Endodermal cell (in vitro differentiated cells): ENCODE results near the gene NRXN3. TPM values are rescaled to one million over a fixed set of nuclear protein-coding genes. Genes with fewer than 3 reads are reported as not detected.

Source experiments
- DNase-seq: peaks from one replicate; pipeline ENCODE4 v3.0.0-alpha.2; 2017
- H3K27ac ChIP-seq: 2 replicates; pipeline ENCODE4 v1.5.1; 2013; ENCODE audit warnings: mild to moderate bottlenecking, low read depth, low read length, moderate library complexity
- H3K27me3 ChIP-seq: 2 replicates; pipeline ENCODE4 v1.6.1; 2013; ENCODE audit warnings: mild to moderate bottlenecking, low read length, moderate library complexity; ENCODE audit not compliant: insufficient read depth, control insufficient read depth, poor library complexity, severe bottlenecking
- H3K36me3 ChIP-seq: 2 replicates; pipeline ENCODE4 v1.7.0; 2013; ENCODE audit warnings: mild to moderate bottlenecking, low read length, moderate library complexity; ENCODE audit not compliant: control insufficient read depth, insufficient read depth
- H3K4me1 ChIP-seq: one replicate; pipeline ENCODE4 v1.7.0; 2013; ENCODE audit warnings: low read length; ENCODE audit not compliant: control insufficient read depth, insufficient read depth
- H3K4me3 ChIP-seq: 2 replicates; pipeline ENCODE4 v1.5.1; 2013; ENCODE audit warnings: mild to moderate bottlenecking, low read length, moderate library complexity
- H3K9ac ChIP-seq: 2 replicates; pipeline ENCODE4 v1.6.1; 2013; ENCODE audit warnings: mild to moderate bottlenecking, low read length, moderate library complexity; ENCODE audit not compliant: poor library complexity, severe bottlenecking; ENCODE audit errors: extremely low read depth
- H3K9me3 ChIP-seq: 2 replicates; pipeline ENCODE4 v1.6.1; 2013; ENCODE audit warnings: mild to moderate bottlenecking, low read length, moderate library complexity; ENCODE audit not compliant: control insufficient read depth
- H3K27ac Mint-ChIP-seq: 2 replicates; pipeline ENCODE4 v1.8.0; 2020; ENCODE audit warnings: mixed read lengths
- H3K27me3 Mint-ChIP-seq: 2 replicates; pipeline ENCODE4 v1.8.0; 2021; ENCODE audit warnings: mild to moderate bottlenecking, mixed read lengths; ENCODE audit not compliant: insufficient read depth
- H3K36me3 Mint-ChIP-seq: 2 replicates; pipeline ENCODE4 v1.8.0; 2020; ENCODE audit warnings: low read depth, mixed read lengths
- H3K4me1 Mint-ChIP-seq: 2 replicates; pipeline ENCODE4 v1.8.0; 2020; ENCODE audit warnings: mixed read lengths
- H3K4me3 Mint-ChIP-seq: 2 replicates; pipeline ENCODE4 v1.8.0; 2020; ENCODE audit warnings: mild to moderate bottlenecking, moderate library complexity, mixed read lengths
- H3K9me3 Mint-ChIP-seq: 2 replicates; pipeline ENCODE4 v1.8.0; 2020; ENCODE audit warnings: mild to moderate bottlenecking, mixed read lengths
- WGBS, 2 experiments: methylation state at CpG; one replicate each; pipeline versions ENCODE4 v1.1.5 to v1.1.7; 2013; ENCODE audit warnings: missing lambda C conversion rate in 2 of 2, mixed read lengths in 1 of 2; ENCODE audit not compliant: insufficient coverage in 1 of 2, insufficient read length in 1 of 2; 5-methylcytosine and 5-hydroxymethylcytosine counted together
- total RNA-seq, 2 donors: library from RNA; stranded (reverse); fragmentation: NEBNext Ultra II Directional in 1 of 2; extraction: Animal tissue kit (Norgen Biotek cat#: 25700) in 1 of 2; gene quantifications; 2 replicates in 1 of 2; 3 replicates in 1 of 2; pipeline ENCODE4 v1.2.1, GENCODE V29; 2021
- TF ChIP-seq, protein P1 (sequence below): fragments of 200-600 bp; sonication (generic); conservative IDR thresholded peaks from 2 replicates; pipeline ENCODE4 v1.5.0; 2021; ENCODE audit warnings: antibody characterized with exemption, mild to moderate bottlenecking

The NRXN3 gene
- total RNA-seq, 2 donors from 2014 or later, result 20.9 to 21.4 TPM

GRCh38 chr14:79721399-79722084 is 1551.4 kb downstream of the NRXN3 start:
- Mint-ChIP-seq H3K4me1 (peaks cover 4% of the 10 kb centered on the region), H3K4me3 (no peak overlapping the region), H3K9me3 (no peaks in the 10 kb centered on the region), H3K27ac (no peak overlapping the region), H3K27me3 (no peaks in the 10 kb centered on the region), H3K36me3 (no peaks in the 10 kb centered on the region)
- no peaks in the 10 kb centered on the region for H3K4me1 ChIP-seq
- H3K27me3 ChIP-seq, result no peaks in the 10 kb centered on the region
- TF ChIP-seq, protein P1, sequence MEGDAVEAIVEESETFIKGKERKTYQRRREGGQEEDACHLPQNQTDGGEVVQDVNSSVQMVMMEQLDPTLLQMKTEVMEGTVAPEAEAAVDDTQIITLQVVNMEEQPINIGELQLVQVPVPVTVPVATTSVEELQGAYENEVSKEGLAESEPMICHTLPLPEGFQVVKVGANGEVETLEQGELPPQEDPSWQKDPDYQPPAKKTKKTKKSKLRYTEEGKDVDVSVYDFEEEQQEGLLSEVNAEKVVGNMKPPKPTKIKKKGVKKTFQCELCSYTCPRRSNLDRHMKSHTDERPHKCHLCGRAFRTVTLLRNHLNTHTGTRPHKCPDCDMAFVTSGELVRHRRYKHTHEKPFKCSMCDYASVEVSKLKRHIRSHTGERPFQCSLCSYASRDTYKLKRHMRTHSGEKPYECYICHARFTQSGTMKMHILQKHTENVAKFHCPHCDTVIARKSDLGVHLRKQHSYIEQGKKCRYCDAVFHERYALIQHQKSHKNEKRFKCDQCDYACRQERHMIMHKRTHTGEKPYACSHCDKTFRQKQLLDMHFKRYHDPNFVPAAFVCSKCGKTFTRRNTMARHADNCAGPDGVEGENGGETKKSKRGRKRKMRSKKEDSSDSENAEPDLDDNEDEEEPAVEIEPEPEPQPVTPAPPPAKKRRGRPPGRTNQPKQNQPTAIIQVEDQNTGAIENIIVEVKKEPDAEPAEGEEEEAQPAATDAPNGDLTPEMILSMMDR, result no peak
- H3K27ac ChIP-seq, result no peak overlapping the region
- H3K9me3 ChIP-seq, result no peaks in the 10 kb centered on the region
- DNase-seq, result no peak
- no peak overlapping the region for H3K9ac ChIP-seq
- 94 to 98% methylated on average over 4 to 5 of the region's 5 CpGs for WGBS, 2 experiments
- H3K4me3 ChIP-seq, result no peak overlapping the region
- no peaks in the 10 kb centered on the region for H3K36me3 ChIP-seq

DNA sequence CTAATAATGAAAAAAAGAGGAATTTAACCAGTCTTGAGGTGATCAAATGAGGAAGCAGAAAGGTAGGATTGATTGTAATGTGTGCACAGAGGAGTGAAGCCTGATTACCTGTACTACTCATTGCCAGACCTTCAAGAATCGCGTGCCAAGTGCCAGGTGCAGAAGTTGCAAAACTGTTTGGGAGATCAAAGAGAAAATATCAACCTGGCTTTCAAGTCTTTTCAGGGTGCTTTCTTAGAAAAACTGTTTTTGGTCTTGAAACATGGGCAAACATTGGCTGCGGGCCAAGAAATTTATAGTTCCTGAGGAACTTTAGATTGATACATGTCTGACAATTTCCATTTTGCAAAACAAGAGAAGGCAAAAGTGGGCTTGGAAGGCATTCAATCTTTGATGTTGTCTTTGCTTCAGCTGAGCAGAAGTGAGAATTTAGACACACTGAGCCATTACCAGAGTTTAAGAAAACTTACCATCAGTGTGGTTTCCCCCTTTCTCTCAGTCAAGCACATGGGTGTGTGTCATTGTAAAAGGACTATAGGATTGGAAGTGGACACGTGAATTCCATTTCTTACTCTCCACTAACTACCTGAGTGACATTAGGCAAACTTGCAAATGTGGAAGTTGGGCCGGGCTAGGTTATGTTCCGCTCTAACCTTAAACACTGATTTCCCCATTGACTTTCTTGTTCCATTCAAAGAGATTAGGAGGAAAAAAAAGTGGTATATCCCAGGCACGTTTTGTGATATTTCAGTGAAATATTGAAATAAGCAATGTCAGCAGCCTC is 1555.0 kb downstream of the NRXN3 start:
- H3K4me3 Mint-ChIP-seq, result no peak overlapping the region
- Histone ChIP-seq H3K9ac (no peak overlapping the region), H3K4me3 (no peak overlapping the region), H3K27me3 (no peaks in the 10 kb centered on the region), H3K9me3 (no peaks in the 10 kb centered on the region), H3K4me1 (peaks cover 11% of the 10 kb centered on the region), H3K36me3 (no peaks in the 10 kb centered on the region), H3K27ac (no peak overlapping the region)
- no peaks in the 10 kb centered on the region for H3K9me3 Mint-ChIP-seq
- H3K36me3 Mint-ChIP-seq, result no peaks in the 10 kb centered on the region
- H3K27me3 Mint-ChIP-seq, result no peaks in the 10 kb centered on the region
- WGBS, 2 experiments, result 95 to 100% methylated on average over 4 to 7 of the region's 7 CpGs
- H3K27ac Mint-ChIP-seq, result no peak overlapping the region
- TF ChIP-seq, protein P1, result no peak
- no peak for DNase-seq
- peaks cover 12% of the 10 kb centered on the region for H3K4me1 Mint-ChIP-seq

- H3K27ac ChIP-seq, result no peak overlapping the region
- H3K4me3 ChIP-seq, result no peak overlapping the region
- TF ChIP-seq, protein P1, result no peak
- Mint-ChIP-seq H3K9me3 (no peaks in the 10 kb centered on the region), H3K4me3 (no peak overlapping the region), H3K27me3 (no peaks in the 10 kb centered on the region), H3K27ac (no peak overlapping the region), H3K4me1 (peaks cover 12% of the 10 kb centered on the region), H3K36me3 (no peaks in the 10 kb centered on the region)
- H3K27me3 ChIP-seq, result no peaks in the 10 kb centered on the region
- WGBS, 2 experiments, result 93 to 94% methylated on average over 2 to 3 of the region's 3 CpGs
- no peak for DNase-seq
- H3K9me3 ChIP-seq, result no peaks in the 10 kb centered on the region
- peaks cover 11% of the 10 kb centered on the region for H3K4me1 ChIP-seq
- no peaks in the 10 kb centered on the region for H3K36me3 ChIP-seq
- H3K9ac ChIP-seq, result no peak overlapping the region
Observed at GRCh38 chr14:79727900-79728299, 1557.7 kb downstream of the NRXN3 start.
